ENCODE data around the gene UBE2H.

The UBE2H gene

DNA sequence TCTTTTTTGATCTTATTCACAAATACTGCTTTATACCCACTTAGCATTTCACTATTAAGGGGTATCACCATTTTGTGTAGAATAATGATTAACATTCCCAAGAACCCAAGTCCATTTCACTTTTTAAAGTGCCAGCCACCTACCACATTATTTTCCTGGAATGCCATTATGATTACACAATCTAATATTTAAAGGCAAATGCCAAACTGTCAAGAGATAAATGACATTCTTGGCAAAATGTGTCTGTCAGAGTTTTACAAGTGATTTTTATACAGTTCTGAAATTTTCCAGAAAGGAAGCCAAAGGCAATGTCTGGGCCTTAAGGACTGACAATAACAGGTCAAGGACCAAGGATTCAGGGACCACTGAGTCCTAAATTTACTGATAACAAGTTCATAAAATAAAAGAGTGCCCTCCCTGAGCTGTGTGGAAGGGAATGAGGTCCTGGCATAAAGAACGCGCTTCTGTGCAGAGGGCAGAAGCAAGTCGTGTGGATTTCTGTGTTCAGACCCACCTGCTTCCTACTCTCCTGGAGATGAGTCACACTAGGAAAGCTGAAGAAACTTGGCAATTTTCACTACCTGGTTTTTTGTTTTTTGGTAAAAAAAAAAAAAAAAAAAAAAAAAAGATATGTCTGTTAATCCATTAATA, 66.5 kb downstream of the UBE2H start:
- no peaks in the 10 kb centered on the region for H3K9me2 ChIP-seq (replicated peaks; ENCODE audit: insufficient read depth, low read length)
- H3K27ac ChIP-seq (ENCODE audit: low read depth, low read length), result no peak overlapping the region
- H3F3A ChIP-seq (ENCODE audit: insufficient read depth), result no peaks in the 10 kb centered on the region
- no peaks in the 10 kb centered on the region for H3K9me3 ChIP-seq (ENCODE audit: insufficient read depth, low read length)
- no peaks in the 10 kb centered on the region for H3K79me2 ChIP-seq (ENCODE audit: insufficient read depth, low read length)
- no peak overlapping the region for H2AFZ ChIP-seq (ENCODE audit: low read depth, low read length, severe bottlenecking)
- no peak overlapping the region for H3K4me3 ChIP-seq (ENCODE audit: insufficient read depth, low read length, poor library complexity, severe bottlenecking)
- no peak overlapping the region for H3K4me2 ChIP-seq (ENCODE audit: low read depth, low read length, poor library complexity, severe bottlenecking)
- no peaks in the 10 kb centered on the region for H3K36me3 ChIP-seq (ENCODE audit: low read length)
- no peak overlapping the region for H3K9ac ChIP-seq (ENCODE audit: low read length)
- TF ChIP-seq, protein P1, sequence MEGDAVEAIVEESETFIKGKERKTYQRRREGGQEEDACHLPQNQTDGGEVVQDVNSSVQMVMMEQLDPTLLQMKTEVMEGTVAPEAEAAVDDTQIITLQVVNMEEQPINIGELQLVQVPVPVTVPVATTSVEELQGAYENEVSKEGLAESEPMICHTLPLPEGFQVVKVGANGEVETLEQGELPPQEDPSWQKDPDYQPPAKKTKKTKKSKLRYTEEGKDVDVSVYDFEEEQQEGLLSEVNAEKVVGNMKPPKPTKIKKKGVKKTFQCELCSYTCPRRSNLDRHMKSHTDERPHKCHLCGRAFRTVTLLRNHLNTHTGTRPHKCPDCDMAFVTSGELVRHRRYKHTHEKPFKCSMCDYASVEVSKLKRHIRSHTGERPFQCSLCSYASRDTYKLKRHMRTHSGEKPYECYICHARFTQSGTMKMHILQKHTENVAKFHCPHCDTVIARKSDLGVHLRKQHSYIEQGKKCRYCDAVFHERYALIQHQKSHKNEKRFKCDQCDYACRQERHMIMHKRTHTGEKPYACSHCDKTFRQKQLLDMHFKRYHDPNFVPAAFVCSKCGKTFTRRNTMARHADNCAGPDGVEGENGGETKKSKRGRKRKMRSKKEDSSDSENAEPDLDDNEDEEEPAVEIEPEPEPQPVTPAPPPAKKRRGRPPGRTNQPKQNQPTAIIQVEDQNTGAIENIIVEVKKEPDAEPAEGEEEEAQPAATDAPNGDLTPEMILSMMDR (IDR thresholded peaks at IDR 0.05; ENCODE audit: insufficient read depth, low read length, poor library complexity, severe bottlenecking), result no peak
- no peak for TF ChIP-seq EZH2phosphoT487 (conservative IDR thresholded peaks at IDR 0.05; ENCODE audit: low read length)
- no peaks in the 10 kb centered on the region for H4K20me1 ChIP-seq (ENCODE audit: low read depth, low read length)
- no peaks in the 10 kb centered on the region for H3K27me3 ChIP-seq (ENCODE audit: low read length)

DNA sequence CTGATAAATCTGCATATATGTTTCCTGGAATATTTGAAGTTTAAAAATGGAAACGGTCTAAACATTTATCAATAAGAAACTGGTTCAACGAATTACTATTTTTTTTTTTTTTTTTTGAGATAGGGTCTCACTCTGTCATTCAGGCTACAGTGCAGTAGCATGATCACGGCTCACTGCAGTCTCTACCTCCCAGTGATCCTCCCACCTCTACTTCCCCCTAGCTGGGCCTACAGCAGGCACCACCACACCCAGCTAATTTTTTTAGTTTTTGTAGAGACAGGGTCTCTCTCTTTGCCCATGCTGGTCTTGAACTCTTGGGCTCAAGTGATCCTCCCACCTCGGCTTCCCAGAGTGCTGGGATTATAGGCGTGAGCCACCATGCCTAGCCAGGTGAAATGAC, 68.3 kb downstream of the UBE2H start:
- Histone ChIP-seq H3K9ac (ENCODE audit: low read length) (no peak overlapping the region), H3K9me2 (replicated peaks; ENCODE audit: insufficient read depth, low read length) (no peaks in the 10 kb centered on the region), H4K20me1 (ENCODE audit: low read depth, low read length) (no peaks in the 10 kb centered on the region), H3K36me3 (ENCODE audit: low read length) (no peaks in the 10 kb centered on the region), H3K4me3 (ENCODE audit: insufficient read depth, low read length, poor library complexity, severe bottlenecking) (no peak overlapping the region), H3F3A (ENCODE audit: insufficient read depth) (no peaks in the 10 kb centered on the region), H3K79me2 (ENCODE audit: insufficient read depth, low read length) (no peaks in the 10 kb centered on the region), H3K27ac (ENCODE audit: low read depth, low read length) (no peak overlapping the region), H3K4me2 (ENCODE audit: low read depth, low read length, poor library complexity, severe bottlenecking) (no peak overlapping the region), H2AFZ (ENCODE audit: low read depth, low read length, severe bottlenecking) (no peak overlapping the region), H3K27me3 (ENCODE audit: low read length) (no peaks in the 10 kb centered on the region), H3K9me3 (ENCODE audit: insufficient read depth, low read length) (no peaks in the 10 kb centered on the region)
- TF ChIP-seq, protein P1 (IDR thresholded peaks at IDR 0.05; ENCODE audit: insufficient read depth, low read length, poor library complexity, severe bottlenecking), result no peak
- no peak for TF ChIP-seq EZH2phosphoT487 (conservative IDR thresholded peaks at IDR 0.05; ENCODE audit: low read length)

DNA sequence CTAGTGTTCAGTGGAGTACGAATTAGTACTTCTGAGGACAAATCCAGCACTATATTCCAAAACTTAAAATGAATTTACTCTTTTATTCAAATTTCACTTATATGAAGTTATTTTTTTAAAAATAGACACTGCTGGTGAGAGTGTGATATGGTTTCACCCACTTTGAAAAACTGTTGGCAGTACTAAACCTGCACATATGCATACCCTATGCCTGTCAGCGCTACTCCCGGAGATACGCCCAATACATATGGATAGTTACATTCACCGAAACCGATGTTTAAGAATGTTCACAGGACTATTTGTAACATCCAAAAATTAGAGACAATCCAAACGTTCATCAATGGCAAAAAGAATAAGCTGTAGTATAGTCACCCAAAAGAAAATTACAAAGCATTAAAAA, 69.6 kb downstream of the UBE2H start:
- Histone ChIP-seq H3K4me3 (ENCODE audit: insufficient read depth, low read length, poor library complexity, severe bottlenecking) (no peak overlapping the region), H4K20me1 (ENCODE audit: low read depth, low read length) (no peaks in the 10 kb centered on the region), H3K9ac (ENCODE audit: low read length) (no peak overlapping the region), H3K27ac (ENCODE audit: low read depth, low read length) (no peak overlapping the region), H3K9me3 (ENCODE audit: insufficient read depth, low read length) (no peaks in the 10 kb centered on the region), H3K79me2 (ENCODE audit: insufficient read depth, low read length) (no peaks in the 10 kb centered on the region), H2AFZ (ENCODE audit: low read depth, low read length, severe bottlenecking) (no peak overlapping the region), H3K36me3 (ENCODE audit: low read length) (no peaks in the 10 kb centered on the region), H3K27me3 (ENCODE audit: low read length) (no peaks in the 10 kb centered on the region), H3F3A (ENCODE audit: insufficient read depth) (no peaks in the 10 kb centered on the region), H3K4me2 (ENCODE audit: low read depth, low read length, poor library complexity, severe bottlenecking) (no peak overlapping the region), H3K9me2 (replicated peaks; ENCODE audit: insufficient read depth, low read length) (no peaks in the 10 kb centered on the region)
- TF ChIP-seq EZH2phosphoT487 (conservative IDR thresholded peaks at IDR 0.05; ENCODE audit: low read length), result no peak
- TF ChIP-seq, protein P1 (IDR thresholded peaks at IDR 0.05; ENCODE audit: insufficient read depth, low read length, poor library complexity, severe bottlenecking), result no peak
